HEK293 (cell line): ENCODE data around the gene B3GLCT.

Experiments
- CTCF ChIA-PET: fragments of 350-600 bp; formaldehyde crosslinking; extraction: SDS; loops from one replicate; lab custom pipeline; 2021; ENCODE audit warnings: antibody characterized with exemption; lab: Yijun Ruan, JAX
- POLR2A ChIA-PET: fragments of 300-600 bp; formaldehyde crosslinking; extraction: SDS; loops from one replicate; lab custom pipeline; 2020; ENCODE audit warnings: antibody characterized with exemption, inconsistent platforms; lab: Yijun Ruan, JAX
- H3K27ac ChIP-seq: fragments of 200-500 bp; sonication (Bioruptor generic); 2 replicates; pipeline ENCODE4 v1.5.1; 2014; ENCODE audit warnings: low read depth, low read length, control low read depth, inconsistent platforms; ENCODE audit errors: extremely low read depth
- H3K36me3 ChIP-seq, 2 experiments: fragments of 200-500 bp in 1 of 2; sonication (Bioruptor generic) in 1 of 2; 1 replicate in 1 of 2; 2 replicates in 1 of 2; pipeline ENCODE4 v1.5.1; 2014 to 2017; ENCODE audit warnings: inconsistent platforms in 2 of 2, low read length in 2 of 2; ENCODE audit not compliant: control insufficient read depth in 2 of 2, insufficient read depth in 1 of 2
- H3K4me1 ChIP-seq: fragments of 200-500 bp; sonication (Bioruptor generic); 2 replicates; pipeline ENCODE4 v1.5.1; 2014; ENCODE audit warnings: mild to moderate bottlenecking, low read length, inconsistent platforms; ENCODE audit not compliant: control insufficient read depth, insufficient read depth
- H3K4me3 ChIP-seq: 2 replicates; pipeline ENCODE4 v1.5.1; 2011; ENCODE audit warnings: low read depth, mild to moderate bottlenecking, control low read depth, low read length, moderate library complexity
- H3K9me3 ChIP-seq: fragments of 200-500 bp; sonication (Bioruptor generic); 2 replicates; pipeline ENCODE4 v1.5.1; 2014; ENCODE audit warnings: low read depth, low read length, inconsistent platforms; ENCODE audit not compliant: control insufficient read depth, insufficient read depth
- BCL11B ChIP-seq: fragments of 450-650 bp; formaldehyde crosslinking; IDR thresholded peaks from 2 replicates; pipeline ENCODE4 v1.5.1; 2016; ENCODE audit warnings: low read depth, missing biosample characterization, missing genetic modification characterization
- EGR2 ChIP-seq: fragments of 450-650 bp; formaldehyde crosslinking; IDR thresholded peaks from 2 replicates; pipeline ENCODE4 v1.5.1; 2016; ENCODE audit warnings: low read depth, missing biosample characterization, missing genetic modification characterization
- HOXD13 ChIP-seq: sonication (generic); formaldehyde crosslinking; IDR thresholded peaks from 2 replicates; pipeline ENCODE4 v1.8.0; 2022; ENCODE audit warnings: missing genetic modification reagents, borderline replicate concordance
- PATZ1 ChIP-seq: fragments of 450-650 bp; formaldehyde crosslinking; IDR thresholded peaks from 2 replicates; pipeline ENCODE4 v1.5.1; 2016; ENCODE audit warnings: missing biosample characterization, missing genetic modification characterization
- PRDM10 ChIP-seq: fragments of 450-650 bp; formaldehyde crosslinking; IDR thresholded peaks from 2 replicates; pipeline ENCODE4 v1.5.1; 2016; ENCODE audit warnings: missing biosample characterization, missing genetic modification characterization
- SP3 ChIP-seq: fragments of 450-650 bp; formaldehyde crosslinking; IDR thresholded peaks from 2 replicates; pipeline ENCODE4 v1.5.1; 2016; ENCODE audit warnings: missing biosample characterization, missing genetic modification characterization
- ZBTB6 ChIP-seq: fragments of 450-650 bp; formaldehyde crosslinking; IDR thresholded peaks from 2 replicates; pipeline ENCODE4 v1.5.1; 2017; ENCODE audit warnings: missing biosample characterization, missing genetic modification characterization
- ZFHX2 ChIP-seq: fragments of 450-650 bp; formaldehyde crosslinking; conservative IDR thresholded peaks from 2 replicates; pipeline ENCODE4 v1.5.1; 2016; ENCODE audit warnings: missing biosample characterization, missing genetic modification characterization
- ZNF292 ChIP-seq: fragments of 450-650 bp; formaldehyde crosslinking; IDR thresholded peaks from 2 replicates; pipeline ENCODE4 v1.5.1; 2016; ENCODE audit warnings: low read depth, missing biosample characterization, missing genetic modification characterization, borderline replicate concordance
- ZNF341 ChIP-seq: fragments of 450-650 bp; formaldehyde crosslinking; IDR thresholded peaks from 2 replicates; pipeline ENCODE4; 2016; ENCODE audit warnings: low read depth, missing biosample characterization, missing genetic modification characterization
- ZNF621 ChIP-seq: fragments of 450-650 bp; formaldehyde crosslinking; IDR thresholded peaks from 2 replicates; pipeline ENCODE4 v1.5.1; 2017; ENCODE audit warnings: missing biosample characterization, missing genetic modification characterization

B3GLCT gene

GRCh38 chr13:31204592-31204991 is 4.8 kb downstream of the B3GLCT start (continued):
- TF ChIP-seq PATZ1 (tag by site-specific recombination) (peak; percentile 56; the same call in 1 of the 2 replicates), BCL11B (tag by site-specific recombination) (no peak)

- TF ChIP-seq ZNF341 (tag by site-specific recombination) (peak; percentile 38; the same call in 1 of the 2 replicates), PRDM10 (tag by site-specific recombination) (no peak), ZBTB6 (tag by site-specific recombination) (no peak)
- TF ChIP-seq, all 188 proteins: peak for 1
Measured at GRCh38 chr13:31207661-31208552, 8.1 kb downstream of the B3GLCT start.

GRCh38 chr13:31208559-31209122 is 8.9 kb downstream of the B3GLCT start:
- TF ChIP-seq HOXD13 (CRISPR knock-in tag) (no peak), EGR2 (tag by site-specific recombination) (peak; percentile 70), ZBTB6 (tag by site-specific recombination) (no peak), ZFHX2 (tag by site-specific recombination) (peak; percentile 82), ZNF621 (tag by site-specific recombination) (no peak), SP3 (tag by site-specific recombination) (no peak), ZNF341 (tag by site-specific recombination) (0 out of 2 replicates have a peak, but pooled peaks have one; percentile 4), ZNF292 (no peak)
- no peaks in the 10 kb centered on the region for H3K36me3 ChIP-seq
- ChIA-PET POLR2A (interaction anchor here (1.3 kb wide), 1 partner anchor 9 kb away, joined by 6 read pairs; the partner anchor contains the start of gene B3GLCT), CTCF (interaction anchor here (1.4 kb wide), 1 partner anchor 9 kb away, joined by 9 read pairs; the partner anchor contains the start of gene B3GLCT)
- H3K4me1 ChIP-seq = peaks cover 11% of the 10 kb centered on the region
- no peaks in the 10 kb centered on the region for H3K9me3 ChIP-seq
- H3K27ac ChIP-seq = peak overlapping the region; percentile 87
- no peak overlapping the region for H3K4me3 ChIP-seq

More at GRCh38 chr13:31207661-31208552, 8.1 kb downstream of the B3GLCT start:
- peak overlapping the region; percentile 87; the same call in 1 of the 2 replicates for H3K27ac ChIP-seq
- ChIA-PET CTCF (no interaction called here), POLR2A (no interaction called here)
- H3K36me3 ChIP-seq = no peaks in the 10 kb centered on the region
- no peaks in the 10 kb centered on the region for H3K9me3 ChIP-seq
- H3K4me3 ChIP-seq = no peak overlapping the region
- peaks cover 11% of the 10 kb centered on the region for H3K4me1 ChIP-seq
